ENCODE data around the gene DEGS2. TPM values are rescaled to one million over a fixed set of nuclear protein-coding genes. Genes with fewer than 3 reads are reported as not detected.
"Not testable (repeated sequence)": the region's sequence is repeated elsewhere in the genome, so short reads cannot be mapped to it uniquely, and the experiment has no call there.

The DEGS2 gene
- total and polyA plus RNA-seq, 2 donors = 0.38 to 2.1 TPM

- no peak overlapping the region for H3K27ac ChIP-seq (ENCODE audit: low read depth in 1 of 2, low read length in 1 of 2)
- no peak for DNase-seq (ENCODE audit: low read depth in 6 of 9, low spot score in 9 of 9)
These were observed 27.9 kb upstream of the DEGS2 start for GRCh38 chr14:100187247-100187833.

DNA sequence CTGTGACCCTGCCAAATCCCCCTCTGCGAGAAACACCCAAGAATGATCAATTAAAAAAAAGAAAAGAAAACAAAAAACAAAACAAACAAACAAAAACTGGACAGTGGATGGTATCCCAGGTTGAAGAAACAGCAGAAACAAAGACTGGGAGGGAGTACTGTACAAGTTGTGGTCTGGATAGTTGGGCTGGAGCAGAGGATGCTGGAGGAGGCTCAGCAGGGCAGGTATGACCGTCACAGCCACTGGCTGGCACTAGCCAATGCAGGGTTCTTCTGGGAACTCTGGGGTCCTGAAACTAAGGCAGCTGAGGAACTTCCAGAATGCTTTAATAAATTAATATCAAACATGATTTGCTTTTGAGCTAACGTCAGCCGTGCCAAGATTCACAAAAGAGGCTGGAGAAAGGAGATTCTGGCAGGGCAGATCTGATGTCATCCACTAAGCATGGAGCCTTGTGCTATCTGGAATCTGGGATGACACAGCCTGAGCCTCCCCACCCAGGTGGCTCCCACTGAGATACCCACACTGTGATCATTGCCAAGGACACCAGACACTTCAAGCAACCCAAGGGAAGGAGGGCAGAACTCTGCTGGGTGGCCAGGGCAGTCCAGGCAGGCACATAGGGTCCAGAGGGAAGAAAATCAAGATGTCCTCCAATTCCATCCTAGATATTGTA, 22.6 kb upstream of the DEGS2 start:
- H3K27ac ChIP-seq (ENCODE audit: low read depth in 1 of 2, low read length in 1 of 2); H3K4me1 ChIP-seq (ENCODE audit: control insufficient read depth in 2 of 2, insufficient read depth in 2 of 2, low read length in 2 of 2); DNase-seq (ENCODE audit: low read depth in 6 of 9, low spot score in 9 of 9); H3K4me3 ChIP-seq (ENCODE audit: low read length in 2 of 2); H3K27me3 ChIP-seq (ENCODE audit: control insufficient read depth in 2 of 2, insufficient read depth in 1 of 2, low read length in 1 of 2); H3K36me3 ChIP-seq (ENCODE audit: control insufficient read depth in 2 of 2, insufficient read depth in 2 of 2, low read length in 1 of 2); H3K9me3 ChIP-seq (ENCODE audit: control insufficient read depth in 2 of 2, insufficient read depth in 1 of 2, low read length in 1 of 2): not testable (repeated sequence)
- 95% methylated on average over 3 of the region's 4 CpGs for WGBS

More at GRCh38 chr14:100187247-100187833, 27.9 kb upstream of the DEGS2 start:
- Histone ChIP-seq H3K9me3 (ENCODE audit: control insufficient read depth in 2 of 2, insufficient read depth in 1 of 2, low read length in 1 of 2) (no peaks in the 10 kb centered on the region), H3K4me1 (ENCODE audit: control insufficient read depth in 2 of 2, insufficient read depth in 2 of 2, low read length in 2 of 2) (peaks cover 0 to 3% of the 10 kb centered on the region in 2 donors), H3K36me3 (ENCODE audit: control insufficient read depth in 2 of 2, insufficient read depth in 2 of 2, low read length in 1 of 2) (no peaks in the 10 kb centered on the region), H3K4me3 (ENCODE audit: low read length in 2 of 2) (no peak overlapping the region), H3K27me3 (ENCODE audit: control insufficient read depth in 2 of 2, insufficient read depth in 1 of 2, low read length in 1 of 2) (no peaks in the 10 kb centered on the region)
- WGBS = 95% methylated on average over 12 of the region's 12 CpGs

GRCh38 chr14:100180671-100181070, 21.2 kb upstream of the DEGS2 start:
- not testable (repeated sequence) for H3K9me3 ChIP-seq (ENCODE audit: control insufficient read depth in 2 of 2, insufficient read depth in 1 of 2, low read length in 1 of 2); H3K27me3 ChIP-seq (ENCODE audit: control insufficient read depth in 2 of 2, insufficient read depth in 1 of 2, low read length in 1 of 2); H3K36me3 ChIP-seq (ENCODE audit: control insufficient read depth in 2 of 2, insufficient read depth in 2 of 2, low read length in 1 of 2); H3K4me1 ChIP-seq (ENCODE audit: control insufficient read depth in 2 of 2, insufficient read depth in 2 of 2, low read length in 2 of 2); DNase-seq (ENCODE audit: low read depth in 6 of 9, low spot score in 9 of 9); H3K4me3 ChIP-seq (ENCODE audit: low read length in 2 of 2); H3K27ac ChIP-seq (ENCODE audit: low read depth in 1 of 2, low read length in 1 of 2)
- WGBS = 96% methylated on average over 28 of the region's 30 CpGs

- H3K27me3 ChIP-seq (ENCODE audit: control insufficient read depth in 2 of 2, insufficient read depth in 1 of 2, low read length in 1 of 2) = no peaks in the 10 kb centered on the region
- H3K4me3 ChIP-seq (ENCODE audit: low read length in 2 of 2) = no peak overlapping the region
- H3K36me3 ChIP-seq (ENCODE audit: control insufficient read depth in 2 of 2, insufficient read depth in 2 of 2, low read length in 1 of 2) = no peaks in the 10 kb centered on the region
- H3K4me1 ChIP-seq (ENCODE audit: control insufficient read depth in 2 of 2, insufficient read depth in 2 of 2, low read length in 2 of 2) = no peaks in the 10 kb centered on the region
- 99% methylated on average over 7 of the region's 7 CpGs for WGBS
- no peak for DNase-seq (ENCODE audit: low read depth in 6 of 9, low spot score in 9 of 9)
- H3K27ac ChIP-seq (ENCODE audit: low read depth in 1 of 2, low read length in 1 of 2) = no peak overlapping the region
- no peaks in the 10 kb centered on the region for H3K9me3 ChIP-seq (ENCODE audit: control insufficient read depth in 2 of 2, insufficient read depth in 1 of 2, low read length in 1 of 2)
These were observed 19.2 kb upstream of the DEGS2 start for GRCh38 chr14:100178691-100179090.

GRCh38 chr14:100176811-100177327, 17.4 kb upstream of the DEGS2 start:
- no peak overlapping the region for H3K27ac ChIP-seq (ENCODE audit: low read depth in 1 of 2, low read length in 1 of 2)
- no peaks in the 10 kb centered on the region for H3K9me3 ChIP-seq (ENCODE audit: control insufficient read depth in 2 of 2, insufficient read depth in 1 of 2, low read length in 1 of 2)
- 98% methylated on average over 14 of the region's 14 CpGs for WGBS
- DNase-seq (ENCODE audit: low read depth in 6 of 9, low spot score in 9 of 9) = no peak
- H3K36me3 ChIP-seq (ENCODE audit: control insufficient read depth in 2 of 2, insufficient read depth in 2 of 2, low read length in 1 of 2) = no peaks in the 10 kb centered on the region
- H3K4me3 ChIP-seq (ENCODE audit: low read length in 2 of 2) = no peak overlapping the region
- H3K4me1 ChIP-seq (ENCODE audit: control insufficient read depth in 2 of 2, insufficient read depth in 2 of 2, low read length in 2 of 2) = no peaks in the 10 kb centered on the region
- H3K27me3 ChIP-seq (ENCODE audit: control insufficient read depth in 2 of 2, insufficient read depth in 1 of 2, low read length in 1 of 2) = no peaks in the 10 kb centered on the region

DNA sequence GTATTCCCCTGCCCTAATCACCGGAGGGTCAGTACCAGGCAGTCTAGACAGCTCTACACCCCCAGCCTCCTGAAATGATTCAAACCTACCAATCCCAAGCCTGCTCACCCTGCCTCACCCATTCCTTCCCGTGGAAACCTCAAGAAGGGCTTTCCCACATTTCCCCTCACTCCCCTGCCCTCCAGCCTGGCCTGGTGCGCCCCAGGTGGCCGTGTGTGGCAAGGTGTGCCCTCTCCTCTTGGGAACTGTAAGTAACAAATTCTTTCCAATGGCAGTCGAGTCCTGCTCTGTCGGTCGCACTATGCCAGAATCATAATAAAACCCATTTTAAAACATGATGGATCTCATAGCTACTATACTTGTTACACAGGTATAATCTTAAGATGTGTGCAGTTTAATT, 13.9 kb upstream of the DEGS2 start:
- Histone ChIP-seq H3K4me1 (ENCODE audit: control insufficient read depth in 2 of 2, insufficient read depth in 2 of 2, low read length in 2 of 2) (no peaks in the 10 kb centered on the region), H3K4me3 (ENCODE audit: low read length in 2 of 2) (no peak overlapping the region), H3K27me3 (ENCODE audit: control insufficient read depth in 2 of 2, insufficient read depth in 1 of 2, low read length in 1 of 2) (no peaks in the 10 kb centered on the region), H3K27ac (ENCODE audit: low read depth in 1 of 2, low read length in 1 of 2) (no peak overlapping the region), H3K36me3 (ENCODE audit: control insufficient read depth in 2 of 2, insufficient read depth in 2 of 2, low read length in 1 of 2) (no peaks in the 10 kb centered on the region), H3K9me3 (ENCODE audit: control insufficient read depth in 2 of 2, insufficient read depth in 1 of 2, low read length in 1 of 2) (no peaks in the 10 kb centered on the region)
- DNase-seq (ENCODE audit: low read depth in 6 of 9, low spot score in 9 of 9) = no peak
- 92% methylated on average over 7 of the region's 7 CpGs for WGBS

- Histone ChIP-seq H3K27ac (ENCODE audit: low read depth in 1 of 2, low read length in 1 of 2) (no peak overlapping the region), H3K4me1 (ENCODE audit: control insufficient read depth in 2 of 2, insufficient read depth in 2 of 2, low read length in 2 of 2) (no peaks in the 10 kb centered on the region), H3K27me3 (ENCODE audit: control insufficient read depth in 2 of 2, insufficient read depth in 1 of 2, low read length in 1 of 2) (no peaks in the 10 kb centered on the region), H3K9me3 (ENCODE audit: control insufficient read depth in 2 of 2, insufficient read depth in 1 of 2, low read length in 1 of 2) (no peaks in the 10 kb centered on the region), H3K36me3 (ENCODE audit: control insufficient read depth in 2 of 2, insufficient read depth in 2 of 2, low read length in 1 of 2) (no peaks in the 10 kb centered on the region), H3K4me3 (ENCODE audit: low read length in 2 of 2) (no peak overlapping the region)
- WGBS = 97% methylated on average over 5 of the region's 5 CpGs
- no peak for DNase-seq (ENCODE audit: low read depth in 6 of 9, low spot score in 9 of 9)
These were observed 13.4 kb upstream of the DEGS2 start for GRCh38 chr14:100172811-100173210.

DNA sequence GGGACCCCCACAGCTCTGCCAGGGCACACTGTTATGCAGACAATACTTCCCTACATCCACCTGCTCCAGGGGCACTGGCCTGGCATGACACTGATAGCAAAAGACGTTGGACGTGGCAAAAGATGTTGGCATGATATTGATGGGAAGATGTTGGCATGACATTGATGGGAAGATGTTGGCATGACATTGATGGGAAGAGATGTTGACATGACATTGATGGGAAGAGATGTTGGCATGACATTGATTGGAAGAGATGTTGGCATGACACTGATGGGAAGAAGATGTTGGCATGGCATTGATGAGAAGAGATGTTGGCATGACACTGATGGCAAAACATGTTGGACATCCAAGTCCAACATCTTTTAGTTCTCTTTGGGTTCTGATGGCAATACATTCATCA, 11.4 kb upstream of the DEGS2 start:
- Histone ChIP-seq H3K27me3 (ENCODE audit: control insufficient read depth in 2 of 2, insufficient read depth in 1 of 2, low read length in 1 of 2) (peaks cover 0 to 10% of the 10 kb centered on the region in 2 donors), H3K4me1 (ENCODE audit: control insufficient read depth in 2 of 2, insufficient read depth in 2 of 2, low read length in 2 of 2) (peaks cover 4 to 9% of the 10 kb centered on the region in 2 donors), H3K4me3 (ENCODE audit: low read length in 2 of 2) (no peak overlapping the region), H3K36me3 (ENCODE audit: control insufficient read depth in 2 of 2, insufficient read depth in 2 of 2, low read length in 1 of 2) (no peaks in the 10 kb centered on the region), H3K27ac (ENCODE audit: low read depth in 1 of 2, low read length in 1 of 2) (no peak overlapping the region), H3K9me3 (ENCODE audit: control insufficient read depth in 2 of 2, insufficient read depth in 1 of 2, low read length in 1 of 2) (no peaks in the 10 kb centered on the region)
- DNase-seq (ENCODE audit: low read depth in 6 of 9, low spot score in 9 of 9) = no peak
- 100% methylated on average over 2 of the region's 2 CpGs for WGBS

DNA sequence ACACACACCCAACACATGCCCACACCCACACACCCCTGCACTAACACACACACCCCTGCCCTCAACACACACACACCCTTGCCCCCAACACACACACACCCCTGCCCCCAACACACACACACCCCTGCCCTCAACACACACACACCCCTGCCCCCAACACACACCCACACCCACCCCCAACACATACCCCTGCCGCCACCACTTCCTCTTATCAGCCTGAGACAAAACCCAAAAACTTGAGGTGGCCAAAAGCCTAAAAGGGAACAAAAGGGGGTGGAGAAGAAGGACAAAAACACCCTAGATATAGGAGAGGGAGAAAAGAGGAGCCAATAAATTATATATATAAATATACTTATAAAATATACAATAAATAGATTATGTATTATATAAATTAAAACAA, 9.1 kb upstream of the DEGS2 start:
- Histone ChIP-seq H3K4me3 (ENCODE audit: low read length in 2 of 2) (no peak overlapping the region), H3K36me3 (ENCODE audit: control insufficient read depth in 2 of 2, insufficient read depth in 2 of 2, low read length in 1 of 2) (no peaks in the 10 kb centered on the region), H3K4me1 (ENCODE audit: control insufficient read depth in 2 of 2, insufficient read depth in 2 of 2, low read length in 2 of 2) (peaks cover 4 to 12% of the 10 kb centered on the region in 2 donors), H3K27ac (ENCODE audit: low read depth in 1 of 2, low read length in 1 of 2) (no peak overlapping the region), H3K27me3 (ENCODE audit: control insufficient read depth in 2 of 2, insufficient read depth in 1 of 2, low read length in 1 of 2) (peaks cover 0 to 25% of the 10 kb centered on the region in 2 donors), H3K9me3 (ENCODE audit: control insufficient read depth in 2 of 2, insufficient read depth in 1 of 2, low read length in 1 of 2) (no peaks in the 10 kb centered on the region)
- WGBS = 15% methylated on average over 1 of the region's 1 CpG
- no peak for DNase-seq (ENCODE audit: low read depth in 6 of 9, low spot score in 9 of 9)
